ENCODE measurements around the gene BRF1. TPM values are rescaled to one million over a fixed set of nuclear protein-coding genes. Genes with fewer than 3 reads are reported as not detected.

BRF1 gene
- total and polyA plus RNA-seq, 2 of the 13 experiments (the other 11 are each of a cell fraction or from before 2014, with no cell fraction given): 5.1 to 11.0 TPM

DNA sequence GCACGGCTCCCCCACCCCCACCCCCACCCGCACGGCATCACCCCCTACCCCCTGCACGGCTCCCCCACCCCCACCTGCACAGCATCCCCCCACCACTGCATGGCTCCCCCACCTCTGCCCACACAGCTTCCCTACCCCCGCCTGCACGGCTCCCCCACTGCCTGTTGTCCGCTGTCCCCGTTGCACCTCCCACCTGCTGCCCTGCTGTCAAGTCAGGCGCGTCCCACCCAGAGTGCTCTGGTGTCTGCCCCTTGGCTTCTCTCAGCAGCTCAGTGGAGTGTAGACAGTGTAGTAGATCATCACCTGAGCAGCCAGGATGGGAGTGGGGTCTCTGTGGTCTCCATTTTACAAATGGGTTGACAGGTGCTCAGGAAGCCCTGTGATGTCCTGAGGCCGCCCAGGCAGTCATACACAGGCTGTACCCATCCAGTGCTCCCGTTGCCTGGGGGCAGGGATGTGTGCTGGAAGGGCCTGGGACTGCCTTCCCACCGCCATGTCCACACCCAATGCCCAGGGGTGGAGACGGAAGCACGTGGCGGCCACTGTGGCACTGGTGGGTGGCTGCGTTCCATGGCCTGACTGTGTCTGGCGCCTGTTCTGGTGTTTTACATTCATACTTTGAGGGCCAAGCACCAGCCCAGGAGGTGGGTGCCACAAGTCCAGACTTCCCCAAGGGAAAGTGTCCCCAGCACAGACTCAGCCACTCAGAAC, 46.2 kb upstream of the BRF1 start (continued):
- TF ChIP-seq, protein P1, sequence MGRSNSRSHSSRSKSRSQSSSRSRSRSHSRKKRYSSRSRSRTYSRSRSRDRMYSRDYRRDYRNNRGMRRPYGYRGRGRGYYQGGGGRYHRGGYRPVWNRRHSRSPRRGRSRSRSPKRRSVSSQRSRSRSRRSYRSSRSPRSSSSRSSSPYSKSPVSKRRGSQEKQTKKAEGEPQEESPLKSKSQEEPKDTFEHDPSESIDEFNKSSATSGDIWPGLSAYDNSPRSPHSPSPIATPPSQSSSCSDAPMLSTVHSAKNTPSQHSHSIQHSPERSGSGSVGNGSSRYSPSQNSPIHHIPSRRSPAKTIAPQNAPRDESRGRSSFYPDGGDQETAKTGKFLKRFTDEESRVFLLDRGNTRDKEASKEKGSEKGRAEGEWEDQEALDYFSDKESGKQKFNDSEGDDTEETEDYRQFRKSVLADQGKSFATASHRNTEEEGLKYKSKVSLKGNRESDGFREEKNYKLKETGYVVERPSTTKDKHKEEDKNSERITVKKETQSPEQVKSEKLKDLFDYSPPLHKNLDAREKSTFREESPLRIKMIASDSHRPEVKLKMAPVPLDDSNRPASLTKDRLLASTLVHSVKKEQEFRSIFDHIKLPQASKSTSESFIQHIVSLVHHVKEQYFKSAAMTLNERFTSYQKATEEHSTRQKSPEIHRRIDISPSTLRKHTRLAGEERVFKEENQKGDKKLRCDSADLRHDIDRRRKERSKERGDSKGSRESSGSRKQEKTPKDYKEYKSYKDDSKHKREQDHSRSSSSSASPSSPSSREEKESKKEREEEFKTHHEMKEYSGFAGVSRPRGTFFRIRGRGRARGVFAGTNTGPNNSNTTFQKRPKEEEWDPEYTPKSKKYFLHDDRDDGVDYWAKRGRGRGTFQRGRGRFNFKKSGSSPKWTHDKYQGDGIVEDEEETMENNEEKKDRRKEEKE (IDR thresholded peaks at IDR 0.05): no peak
- no peak for TF ChIP-seq EHMT2 (IDR thresholded peaks at IDR 0.05; ENCODE audit: borderline replicate concordance, low read depth, low read length)
- no peak for TF ChIP-seq MIER3 (CRISPR knock-in tag; IDR thresholded peaks at IDR 0.05; ENCODE audit: borderline replicate concordance)

DNA sequence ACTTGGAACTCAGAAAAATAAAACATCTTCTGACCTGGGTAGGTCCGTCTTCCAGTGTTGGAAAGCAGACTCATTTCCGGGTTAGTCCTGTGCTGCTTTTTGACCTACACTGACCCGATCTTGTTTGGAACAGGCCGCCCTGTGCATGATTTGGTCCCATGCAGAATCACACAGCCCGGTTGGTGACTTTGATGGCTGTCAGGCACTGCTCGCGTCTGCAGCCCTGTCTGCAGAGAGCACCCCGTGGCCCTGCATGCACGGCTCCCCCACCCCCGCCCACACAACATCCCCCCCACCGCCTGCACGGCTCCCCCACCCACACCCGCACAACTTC, 45.4 kb upstream of the BRF1 start:
- TF ChIP-seq GABPA (IDR thresholded peaks at IDR 0.05; ENCODE audit: low read depth, low read length) (no peak), GABPA (CRISPR knock-in tag; IDR thresholded peaks at IDR 0.05; ENCODE audit: low read depth) (0 out of 2 replicates have a peak, but pooled peaks have one; percentile 17), ELF1 (CRISPR knock-in tag; IDR thresholded peaks at IDR 0.05) (0 out of 2 replicates have a peak, but pooled peaks have one; percentile 13), LCORL (IDR thresholded peaks at IDR 0.05) (no peak), LCORL (CRISPR knock-in tag; IDR thresholded peaks at IDR 0.05) (no peak), ZBTB42 (CRISPR knock-in tag; IDR thresholded peaks at IDR 0.05) (no peak), ZNF317 (CRISPR knock-in tag; IDR thresholded peaks at IDR 0.05) (0 out of 2 replicates have a peak, but pooled peaks have one; percentile 1), HNF4A (CRISPR knock-in tag; IDR thresholded peaks at IDR 0.05) (0 out of 2 replicates have a peak, but pooled peaks have one; percentile 27), ELF3 (CRISPR knock-in tag; IDR thresholded peaks at IDR 0.05) (peak; percentile 54)
- Histone ChIP-seq H2AFZ (ENCODE audit: low read length) (no peak overlapping the region), H3K9me3 (ENCODE audit: low read length) (no peaks in the 10 kb centered on the region), H3K79me2 (ENCODE audit: insufficient read depth, low read length) (peaks cover 2% of the 10 kb centered on the region), H3K36me3 (replicated peaks in 1 of 2; ENCODE audit: control insufficient read depth in 1 of 2, insufficient read depth in 2 of 2, low read length in 2 of 2) (no peaks in the 10 kb centered on the region), H3K27ac (ENCODE audit: extremely low read length, insufficient read depth, low read length) (peak overlapping the region; percentile 54), H3K4me1 (ENCODE audit: insufficient read depth, low read length) (peaks cover 27% of the 10 kb centered on the region), H3K9ac (ENCODE audit: insufficient read depth, low read depth, low read length) (0 out of 2 replicates have a peak overlapping the region, but pooled peaks have one; percentile 44), H3K4me2 (ENCODE audit: low read depth, low read length) (peak overlapping the region; percentile 80), H4K20me1 (ENCODE audit: insufficient read depth, low read length) (0 out of 2 replicates have a peak, but pooled peaks cover 8% of the 10 kb centered on the region), H3K4me3 (replicated peaks in 1 of 3; ENCODE audit: insufficient read depth in 1 of 3, low read depth in 2 of 3, low read length in 3 of 3) (peak overlapping the region in 2 of 3 experiments; percentile 11 to 49; a peak in 2 of 6 replicates), H3K27me3 (ENCODE audit: control insufficient read depth in 1 of 2, insufficient read depth in 2 of 2, low read length in 2 of 2) (no peaks in the 10 kb centered on the region)
- CTCF ChIA-PET (ENCODE audit: low intra/inter-chr PET ratio, low total read pairs): no interaction called here
- DNase-seq (ENCODE audit: low spot score) (no peak), ATAC-seq (peak; percentile 63), FAIRE-seq (no peak)
- no TSS peak for BruUV-seq (replicated peaks)
- POLR2A ChIA-PET: no interaction called here
- WGBS (ENCODE audit: low lambda C conversion rate): 28% methylated on average over 11 of the region's 13 CpGs
- in situ Hi-C loops (cut with HindIII; ENCODE audit: extremely low pct_ligation_motif_present, low pct_unique_long_range_greater_than_20kb): no loop called here
- intact Hi-C loops (cut with micrococcal nuclease; ENCODE audit: unreplicated experiment): no loop called here

Measured in HepG2 (cell line).